Astrocyte of the cerebellum (primary cell): Measurements from ENCODE around the gene NKD2.

Experiments
- DNase-seq: peaks from one replicate; pipeline ENCODE4 v3.0.0-alpha.2; 2011; ENCODE audit warnings: low read depth
- H3K4me3 ChIP-seq: 2 replicates; pipeline ENCODE4 v1.5.1; 2011; ENCODE audit warnings: mild to moderate bottlenecking, low read depth, low read length, moderate library complexity
- in situ Hi-C: cut with HindIII; loops from 2 replicates; pipeline ENCODE4 v1.10.0; 2017; ENCODE audit warnings: low sequenced_read_pairs
- TF ChIP-seq, protein P1 (sequence below): IDR thresholded peaks from 2 replicates; pipeline ENCODE4 v1.5.1; 2012; ENCODE audit warnings: low read length, low read depth, moderate library complexity, mild to moderate bottlenecking; ENCODE audit errors: missing control alignments

The NKD2 gene

GRCh38 chr5:978693-979092, 29.9 kb upstream of the NKD2 start:
- in situ Hi-C loops = no loop called here
- TF ChIP-seq, protein P1, sequence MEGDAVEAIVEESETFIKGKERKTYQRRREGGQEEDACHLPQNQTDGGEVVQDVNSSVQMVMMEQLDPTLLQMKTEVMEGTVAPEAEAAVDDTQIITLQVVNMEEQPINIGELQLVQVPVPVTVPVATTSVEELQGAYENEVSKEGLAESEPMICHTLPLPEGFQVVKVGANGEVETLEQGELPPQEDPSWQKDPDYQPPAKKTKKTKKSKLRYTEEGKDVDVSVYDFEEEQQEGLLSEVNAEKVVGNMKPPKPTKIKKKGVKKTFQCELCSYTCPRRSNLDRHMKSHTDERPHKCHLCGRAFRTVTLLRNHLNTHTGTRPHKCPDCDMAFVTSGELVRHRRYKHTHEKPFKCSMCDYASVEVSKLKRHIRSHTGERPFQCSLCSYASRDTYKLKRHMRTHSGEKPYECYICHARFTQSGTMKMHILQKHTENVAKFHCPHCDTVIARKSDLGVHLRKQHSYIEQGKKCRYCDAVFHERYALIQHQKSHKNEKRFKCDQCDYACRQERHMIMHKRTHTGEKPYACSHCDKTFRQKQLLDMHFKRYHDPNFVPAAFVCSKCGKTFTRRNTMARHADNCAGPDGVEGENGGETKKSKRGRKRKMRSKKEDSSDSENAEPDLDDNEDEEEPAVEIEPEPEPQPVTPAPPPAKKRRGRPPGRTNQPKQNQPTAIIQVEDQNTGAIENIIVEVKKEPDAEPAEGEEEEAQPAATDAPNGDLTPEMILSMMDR = no peak
- no peak overlapping the region for H3K4me3 ChIP-seq
- DNase-seq = no peak

GRCh38 chr5:979100-979817, 29.3 kb upstream of the NKD2 start:
- TF ChIP-seq, protein P1 = no peak
- DNase-seq = no peak
- H3K4me3 ChIP-seq = no peak overlapping the region
- in situ Hi-C loops = no loop called here

DNA sequence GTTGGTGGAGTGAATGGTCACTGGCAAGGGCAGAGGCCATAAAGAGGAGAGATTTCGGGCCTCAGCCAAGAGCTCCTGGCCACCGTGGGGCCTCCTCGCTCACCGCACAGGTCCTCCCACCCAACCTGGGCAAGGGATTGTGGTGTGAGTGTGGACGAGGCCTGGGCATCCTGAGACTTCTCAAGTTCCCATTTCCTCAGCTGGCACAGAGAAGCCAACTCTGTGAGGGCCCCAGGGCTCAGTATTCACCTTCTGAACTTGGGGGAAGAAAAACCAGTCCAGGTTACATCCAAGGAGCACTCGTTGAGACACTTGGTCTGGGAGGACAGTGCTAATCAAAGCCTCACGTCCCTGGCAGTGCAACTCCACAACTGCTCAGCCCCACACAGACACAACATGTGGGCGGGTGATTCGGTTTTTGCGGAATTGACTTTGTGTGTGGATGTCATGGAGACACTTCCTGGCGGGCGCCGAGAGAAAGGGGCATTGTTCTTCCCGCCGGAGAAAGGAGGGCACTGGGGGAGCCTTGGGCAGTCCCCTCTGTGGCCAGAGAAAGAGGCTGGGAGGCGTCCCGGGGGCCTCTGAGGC, 28.5 kb upstream of the NKD2 start:
- no peak for DNase-seq
- in situ Hi-C loops = loop anchor here (10.0 kb wide), 1 partner anchor 65 kb away; no protein-coding TSS in a partner anchor
- no peak overlapping the region for H3K4me3 ChIP-seq
- TF ChIP-seq, protein P1 = no peak

DNA sequence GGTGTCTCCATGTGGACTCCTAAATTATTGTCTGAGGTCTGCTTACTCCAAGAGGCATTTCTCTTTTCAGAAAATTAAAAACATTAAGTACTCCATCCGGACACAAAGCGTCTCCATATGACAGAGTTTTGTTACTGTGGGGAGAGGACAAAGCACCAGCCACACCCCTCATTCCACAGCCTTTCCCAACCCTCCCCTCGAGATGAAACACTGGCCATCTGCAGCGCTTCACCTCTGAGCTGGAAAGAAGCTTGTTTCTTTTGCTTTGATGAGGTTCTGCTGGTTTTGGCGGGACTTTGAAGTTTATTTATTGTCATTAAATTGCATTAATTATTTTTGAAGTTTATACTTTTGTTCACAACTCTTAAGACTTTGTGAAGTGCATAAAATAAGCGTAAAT, 27.6 kb upstream of the NKD2 start:
- DNase-seq = peak; percentile 31
- TF ChIP-seq, protein P1 = no peak
- in situ Hi-C loops = loop anchor here (10.0 kb wide), 1 partner anchor 64 kb away; no protein-coding TSS in a partner anchor

GRCh38 chr5:981456-981855, 27.1 kb upstream of the NKD2 start:
- TF ChIP-seq, protein P1 = no peak
- in situ Hi-C loops = loop anchor here (10.0 kb wide), 1 partner anchor 63 kb away; no protein-coding TSS in a partner anchor
- H3K4me3 ChIP-seq = no peak overlapping the region
- DNase-seq = no peak

More for the DNA sequence above, 27.6 kb upstream of the NKD2 start:
- H3K4me3 ChIP-seq = no peak overlapping the region

GRCh38 chr5:982377-983237, 26.0 kb upstream of the NKD2 start:
- TF ChIP-seq, protein P1 = peak; percentile 42
- no peak for DNase-seq
- in situ Hi-C loops = loop anchor here (10.0 kb wide), 1 partner anchor 62 kb away; no protein-coding TSS in a partner anchor
- no peak overlapping the region for H3K4me3 ChIP-seq
